H7 (cell line): ENCODE data around the gene BRD8. TPM values are rescaled to one million over a fixed set of nuclear protein-coding genes. Genes with fewer than 3 reads are reported as not detected.
"Not testable (repeated sequence)": the region's sequence is repeated elsewhere in the genome, so short reads cannot be mapped to it uniquely, and the experiment has no call there.

ENCODE experiments used
- DNase-seq: peaks from one replicate; pipeline ENCODE4 v3.0.0; 2012
- H3K27me3 ChIP-seq: 2 replicates; pipeline ENCODE4 v1.6.0; 2011; ENCODE audit warnings: mild to moderate bottlenecking, low read length; ENCODE audit not compliant: control insufficient read depth, insufficient read depth
- H3K36me3 ChIP-seq: replicated peaks from 2 replicates; pipeline ENCODE4 v1.5.1; 2011; ENCODE audit warnings: low read length; ENCODE audit not compliant: control insufficient read depth, insufficient read depth
- H3K4me3 ChIP-seq: 2 replicates; pipeline ENCODE4 v1.5.1; 2011; ENCODE audit warnings: low read depth, mild to moderate bottlenecking, control low read depth, low read length, moderate library complexity; ENCODE audit not compliant: insufficient read depth
- total RNA-seq: library from RNA; depleted of rRNA; stranded (reverse); fragments of >200 nt; shearing (Covaris generic); gene quantifications from 2 replicates; pipeline ENCODE4 v1.2.3, GENCODE V29; 2014; rRNA removed

Gene BRD8
- total RNA-seq = 45.2 and 50.3 TPM in 2 replicates

GRCh38 chr5:138178516-138179276, at the start of gene BRD8, which contains the start of gene KIF20A:
Gene BRD8 (minus strand): TSS chr5:138178630. CDS start chr5:138178614, 16 bp downstream.
Gene KIF20A (plus strand): TSS chr5:138179112. CDS start chr5:138179681, 569 bp downstream.
- Histone ChIP-seq H3K27me3 (no peaks in the 10 kb centered on the region), H3K36me3 (peaks cover 32% of the 10 kb centered on the region), H3K4me3 (peak within 1 kb of the TSS; percentile 71)
- peak; percentile 76 for DNase-seq

GRCh38 chr5:138226910-138227309, 48.5 kb upstream of the BRD8 start:
- H3K27me3 ChIP-seq = no peaks in the 10 kb centered on the region
- H3K4me3 ChIP-seq = no peak overlapping the region
- H3K36me3 ChIP-seq = no peaks in the 10 kb centered on the region
- DNase-seq = no peak

GRCh38 chr5:138224712-138225111, 46.3 kb upstream of the BRD8 start:
- Histone ChIP-seq H3K36me3 (no peaks in the 10 kb centered on the region), H3K27me3 (no peaks in the 10 kb centered on the region), H3K4me3 (no peak overlapping the region)
- DNase-seq = no peak

- no peaks in the 10 kb centered on the region for H3K36me3 ChIP-seq
- no peaks in the 10 kb centered on the region for H3K27me3 ChIP-seq
- no peak overlapping the region for H3K4me3 ChIP-seq
- DNase-seq = no peak
Measured at GRCh38 chr5:138223532-138223931, 45.1 kb upstream of the BRD8 start.

GRCh38 chr5:138216799-138217198, 38.4 kb upstream of the BRD8 start:
- DNase-seq = no peak
- Histone ChIP-seq H3K27me3 (no peaks in the 10 kb centered on the region), H3K36me3 (no peaks in the 10 kb centered on the region), H3K4me3 (no peak overlapping the region)

- DNase-seq = peak; percentile 92
- peak within 1 kb of the TSS; percentile 97 for H3K4me3 ChIP-seq
- H3K36me3 ChIP-seq = no peaks in the 10 kb centered on the region
- H3K27me3 ChIP-seq = no peaks in the 10 kb centered on the region
Measured at GRCh38 chr5:138213161-138214029, 35.0 kb upstream of the BRD8 start, which contains the start of gene CDC23. Gene CDC23 (minus strand): TSS chr5:138213323. CDS start chr5:138213312, 11 bp downstream.

- DNase-seq = no peak
- no peaks in the 10 kb centered on the region for H3K36me3 ChIP-seq
- H3K27me3 ChIP-seq = no peaks in the 10 kb centered on the region
- H3K4me3 ChIP-seq = peak overlapping the region; percentile 97
Measured at GRCh38 chr5:138212828-138213160, 34.4 kb upstream of the BRD8 start.

GRCh38 chr5:138210985-138211384, 32.6 kb upstream of the BRD8 start:
- H3K4me3 ChIP-seq = no peak overlapping the region
- no peaks in the 10 kb centered on the region; the same call in 1 of the 2 replicates for H3K36me3 ChIP-seq
- DNase-seq = no peak
- H3K27me3 ChIP-seq = no peaks in the 10 kb centered on the region

GRCh38 chr5:138193859-138194258, 15.4 kb upstream of the BRD8 start:
- peaks cover 30% of the 10 kb centered on the region for H3K36me3 ChIP-seq
- H3K27me3 ChIP-seq, H3K4me3 ChIP-seq, DNase-seq: not testable (repeated sequence)

- DNase-seq = no peak
- H3K36me3 ChIP-seq = peaks cover 30% of the 10 kb centered on the region
- no peak overlapping the region for H3K4me3 ChIP-seq
- H3K27me3 ChIP-seq = no peaks in the 10 kb centered on the region
Measured at GRCh38 chr5:138192826-138193225, 14.4 kb upstream of the BRD8 start.

GRCh38 chr5:138188626-138189025, 10.2 kb upstream of the BRD8 start:
- Histone ChIP-seq H3K36me3 (peaks cover 57% of the 10 kb centered on the region), H3K27me3 (no peaks in the 10 kb centered on the region), H3K4me3 (no peak overlapping the region)
- DNase-seq = no peak

GRCh38 chr5:138186002-138186447, 7.6 kb upstream of the BRD8 start:
- DNase-seq = no peak
- H3K36me3 ChIP-seq = peaks cover 68% of the 10 kb centered on the region
- no peaks in the 10 kb centered on the region for H3K27me3 ChIP-seq
- no peak overlapping the region for H3K4me3 ChIP-seq

GRCh38 chr5:138182808-138183207, 4.4 kb upstream of the BRD8 start:
- peaks cover 55% of the 10 kb centered on the region for H3K36me3 ChIP-seq
- H3K27me3 ChIP-seq = no peaks in the 10 kb centered on the region
- DNase-seq = no peak
- no peak overlapping the region for H3K4me3 ChIP-seq

GRCh38 chr5:138180841-138181240, 2.4 kb upstream of the BRD8 start:
- Histone ChIP-seq H3K27me3 (no peaks in the 10 kb centered on the region), H3K4me3 (no peak overlapping the region), H3K36me3 (peaks cover 44% of the 10 kb centered on the region)
- DNase-seq = no peak
